GM21619 (cell line): ENCODE measurements around the gene NMT1.

Experiments
- ATAC-seq: cut with Tn5 transposase; IDR thresholded peaks from one replicate; pipeline ENCODE4 v1.9.1; 2021; ENCODE audit not compliant: unreplicated experiment

The NMT1 gene

GRCh38 chr17:45060797-45061605, at the start of gene NMT1:
Gene NMT1, plus strand, starts transcription at chr17:45061317. Its CDS starts 13 bp downstream, at chr17:45061330.
- ATAC-seq, result peak; percentile 79

DNA sequence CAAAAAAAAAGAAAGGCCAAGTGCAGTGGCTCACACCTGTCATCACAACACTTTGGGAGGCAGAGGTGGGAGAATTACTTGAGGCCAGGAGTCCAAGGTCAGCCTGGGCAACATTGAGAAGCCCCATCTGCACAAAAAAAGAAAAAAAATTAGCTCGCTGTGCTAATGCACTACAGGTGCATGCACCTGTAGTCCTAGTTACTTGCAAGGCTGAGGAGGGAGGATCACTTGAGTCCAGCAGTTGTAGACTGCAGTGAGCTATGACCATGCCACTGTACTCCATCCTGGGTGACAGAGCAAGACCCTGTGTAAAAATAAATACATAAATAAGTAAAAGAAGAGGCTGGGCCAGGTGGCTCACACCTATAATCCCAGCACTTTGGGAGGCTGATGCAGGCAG, 49.4 kb upstream of the NMT1 start:
- no peak for ATAC-seq

GRCh38 chr17:45013021-45013997, 47.8 kb upstream of the NMT1 start:
- ATAC-seq, result no peak

- no peak for ATAC-seq
Measured at GRCh38 chr17:45016237-45016636, 44.9 kb upstream of the NMT1 start.

- ATAC-seq, result no peak
Measured at GRCh38 chr17:45016823-45017222, 44.3 kb upstream of the NMT1 start.

- no peak for ATAC-seq
Measured at GRCh38 chr17:45018514-45018847, 42.6 kb upstream of the NMT1 start.

DNA sequence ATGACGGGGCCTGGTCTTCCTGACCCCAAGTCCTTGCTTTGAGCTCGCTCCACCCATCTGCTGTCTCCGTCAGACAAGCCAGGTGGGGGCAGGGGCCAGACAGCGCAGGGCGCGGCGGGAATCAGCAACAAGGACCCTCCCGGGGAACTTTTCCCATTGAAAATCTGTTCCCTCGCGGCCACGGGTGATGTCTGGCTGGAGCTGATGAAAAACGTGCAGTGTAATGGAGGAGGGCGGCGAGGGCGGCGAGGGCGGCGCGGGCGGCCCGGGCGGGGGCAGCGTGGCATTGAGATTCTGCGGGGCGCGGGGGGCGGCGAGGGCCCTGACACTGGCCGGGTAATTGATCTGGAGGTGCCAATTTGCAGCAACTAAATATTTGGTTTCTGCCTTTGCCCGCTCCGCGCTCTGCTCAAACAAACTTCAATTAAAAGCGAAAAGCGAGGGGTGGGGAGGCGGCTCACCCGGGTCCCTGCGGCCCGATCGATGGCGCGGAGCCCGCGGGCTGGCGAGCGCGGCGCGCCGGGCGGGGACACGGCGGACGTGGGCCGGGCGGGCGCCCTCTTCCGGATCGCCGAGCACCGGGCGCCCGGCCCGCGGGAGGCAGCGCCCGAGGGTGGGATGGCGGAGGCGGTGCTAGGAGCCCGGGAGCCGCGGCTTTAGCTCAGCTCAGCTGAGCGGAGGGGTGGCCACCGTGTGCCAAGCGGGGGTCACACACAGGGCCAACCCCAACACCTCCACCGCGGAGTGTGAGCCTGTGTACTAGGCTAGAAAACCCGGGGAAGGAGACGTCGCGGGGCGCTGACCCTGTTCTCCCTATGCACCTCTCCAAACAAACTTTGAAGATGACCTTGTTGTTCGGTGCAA, 42.0 kb upstream of the NMT1 start:
- no peak for ATAC-seq

GRCh38 chr17:45020354-45021138, 40.6 kb upstream of the NMT1 start:
- no peak for ATAC-seq

DNA sequence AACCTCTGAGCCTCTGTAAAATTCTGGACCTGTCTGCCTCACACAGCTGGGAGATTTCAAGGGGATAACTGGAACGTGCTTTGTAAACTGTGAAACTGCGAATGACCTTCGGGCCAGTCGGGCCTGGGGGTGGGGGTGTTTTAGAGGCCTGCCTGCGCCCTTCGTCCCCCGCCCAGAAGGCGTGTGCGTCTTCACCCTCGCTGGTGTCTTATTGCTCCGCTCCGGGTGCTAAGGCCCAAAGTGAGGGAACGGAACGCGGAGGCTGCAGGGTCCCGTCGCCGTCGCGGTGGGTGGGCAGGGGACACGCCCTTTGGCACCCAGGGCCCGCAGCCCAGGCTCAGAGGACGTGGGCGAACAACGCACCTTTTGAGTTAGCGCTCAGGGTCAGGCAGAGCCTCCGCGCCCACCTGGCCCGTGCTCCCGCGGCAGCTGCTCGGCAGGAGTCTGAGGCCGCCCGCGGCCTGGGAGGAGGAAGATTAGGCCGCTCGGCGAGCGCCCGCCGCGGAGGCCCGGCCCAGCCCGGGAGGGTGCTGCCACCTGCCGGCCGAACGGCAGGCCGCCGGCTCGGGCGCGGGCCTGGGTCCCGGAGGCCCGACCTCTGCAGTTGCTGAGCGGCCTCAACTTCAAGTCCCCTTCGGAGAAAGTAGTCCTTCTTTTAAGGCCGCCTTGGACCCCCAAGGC, 39.4 kb upstream of the NMT1 start:
- ATAC-seq, result no peak

GRCh38 chr17:45022288-45022648, 38.8 kb upstream of the NMT1 start:
- no peak for ATAC-seq

- no peak for ATAC-seq
Measured at GRCh38 chr17:45022655-45023339, 38.3 kb upstream of the NMT1 start.

DNA sequence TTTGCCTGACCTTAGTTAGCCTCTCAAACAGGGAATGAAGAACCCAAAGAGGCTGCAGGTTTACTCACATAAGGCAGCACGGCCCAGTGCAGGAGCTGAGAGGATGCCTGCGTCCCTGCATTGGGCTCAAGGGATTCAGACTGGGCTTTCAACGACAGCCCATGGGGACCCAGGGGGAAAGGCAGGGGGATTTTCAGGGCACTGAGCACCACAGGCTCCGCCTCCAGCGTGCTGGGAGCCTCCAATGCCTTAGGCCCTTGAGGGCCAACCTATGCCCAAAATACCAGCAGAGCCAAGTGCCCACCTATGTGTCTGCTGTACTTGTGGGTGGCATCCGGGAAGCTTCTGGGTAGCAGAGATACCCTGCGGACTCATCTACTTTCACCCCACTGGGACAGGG, 32.0 kb upstream of the NMT1 start:
- ATAC-seq, result no peak

DNA sequence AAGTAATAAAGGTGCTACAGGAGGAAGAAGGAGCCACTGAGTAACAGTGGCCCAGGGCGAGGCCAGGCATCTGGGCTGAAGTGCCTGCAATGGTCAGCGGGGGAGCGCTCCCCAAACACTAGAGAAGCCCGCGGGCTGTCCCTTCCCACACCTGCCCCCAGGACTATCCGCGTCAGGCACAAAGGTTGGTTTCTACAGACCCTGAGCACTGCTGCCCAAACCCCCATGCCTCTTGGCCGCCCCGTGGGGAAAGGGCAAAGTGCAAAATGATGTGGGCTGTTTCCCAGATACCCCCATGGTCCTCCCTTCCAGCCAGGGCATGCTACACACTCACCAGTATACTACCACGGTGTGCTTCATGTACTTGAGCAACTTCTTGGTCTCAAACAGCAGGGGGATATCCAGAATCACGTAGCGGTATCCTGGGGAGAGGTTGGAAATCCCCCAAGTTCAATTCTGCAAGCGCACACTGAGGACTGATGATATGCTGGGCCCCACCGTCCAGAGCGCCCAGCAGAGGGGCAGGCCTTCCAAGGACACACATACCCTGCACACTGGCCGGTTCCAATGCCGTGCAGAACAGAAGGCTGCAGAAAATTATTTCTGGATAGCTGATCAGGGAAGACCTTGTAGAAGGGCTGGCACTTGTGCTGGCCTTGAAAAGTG, 31.2 kb upstream of the NMT1 start:
- ATAC-seq, result no peak

DNA sequence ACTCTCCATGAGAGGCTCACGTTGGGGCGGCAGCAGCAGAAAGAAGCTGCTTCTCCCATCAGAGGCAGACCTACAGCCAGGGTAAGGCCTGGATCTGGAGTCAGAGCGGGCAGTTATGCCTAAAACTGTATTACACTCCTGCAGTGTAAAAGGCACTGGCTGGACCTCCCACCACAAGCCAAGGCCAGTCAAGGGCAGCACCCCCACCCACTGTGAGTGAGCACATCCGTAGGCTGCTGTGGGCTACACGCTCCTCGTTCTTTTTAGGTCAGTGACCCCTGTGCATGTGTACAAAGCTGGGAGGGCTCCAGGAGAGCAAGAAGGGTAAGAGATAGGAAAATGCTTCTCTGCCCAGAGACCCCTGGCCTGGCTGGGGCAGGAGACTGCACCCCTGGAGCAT, 30.4 kb upstream of the NMT1 start:
- ATAC-seq, result no peak

- ATAC-seq, result no peak
Measured at GRCh38 chr17:45031231-45032173, 29.6 kb upstream of the NMT1 start.

- no peak for ATAC-seq
Measured at GRCh38 chr17:45032174-45032541, 29.0 kb upstream of the NMT1 start.

DNA sequence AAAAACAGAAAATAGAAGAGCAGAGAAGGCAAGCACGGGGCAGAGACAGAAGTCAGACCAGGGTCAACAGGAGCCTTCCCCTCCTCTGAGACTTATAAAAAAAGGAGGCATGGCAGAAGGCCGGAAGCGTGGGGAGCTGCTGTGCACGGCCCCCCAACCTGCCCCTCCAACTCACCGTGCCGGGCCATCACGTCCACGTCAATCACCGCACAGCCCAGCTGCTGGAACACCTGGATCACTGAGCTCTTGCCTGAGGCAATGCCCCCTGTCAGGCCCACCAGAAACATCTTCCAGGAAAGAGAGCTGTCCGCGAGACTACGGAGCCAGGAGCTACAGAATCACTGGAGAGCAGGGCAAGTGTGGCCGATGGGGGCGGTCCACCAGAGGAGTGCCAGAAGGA, 26.5 kb upstream of the NMT1 start:
- no peak for ATAC-seq

GRCh38 chr17:45035848-45036247, 25.3 kb upstream of the NMT1 start:
- no peak for ATAC-seq
